Kidney epithelial cell (primary cell): Measurements from ENCODE around the gene MIB1. TPM values are rescaled to one million over a fixed set of nuclear protein-coding genes. Genes with fewer than 3 reads are reported as not detected.

Source experiments
- DNase-seq: peaks from one replicate; pipeline ENCODE4 v3.0.0-alpha.2; 2010; ENCODE audit warnings: low read depth
- H3K27me3 ChIP-seq: 2 replicates; pipeline ENCODE4 v1.6.0; 2011; ENCODE audit warnings: low read length; ENCODE audit not compliant: control insufficient read depth, insufficient read depth
- H3K36me3 ChIP-seq: 2 replicates; pipeline ENCODE4 v1.5.1; 2011; ENCODE audit warnings: low read length; ENCODE audit not compliant: control insufficient read depth, insufficient read depth
- H3K4me3 ChIP-seq: 2 replicates; pipeline ENCODE4 v1.5.1; 2011; ENCODE audit warnings: low read depth, mild to moderate bottlenecking, control low read depth, low read length
- CTCF ChIP-seq: IDR thresholded peaks from 2 replicates; pipeline ENCODE4 v1.5.1; 2011; ENCODE audit warnings: mild to moderate bottlenecking, moderate library complexity, low read length, control low read depth, inconsistent platforms; ENCODE audit not compliant: insufficient read depth, poor library complexity, severe bottlenecking
- total RNA-seq: library from RNA; depleted of rRNA; stranded (reverse); fragments of >200 nt; gene quantifications from 2 replicates; pipeline ENCODE4 v1.2.3, GENCODE V29; 2015

MIB1 gene
- total RNA-seq, 1 donor from 2014 or later = 46.7 TPM

GRCh38 chr18:21798126-21798525 lies 57.5 kb downstream of the MIB1 start:
- no peak for TF ChIP-seq CTCF
- Histone ChIP-seq H3K27me3 (no peaks in the 10 kb centered on the region), H3K36me3 (no peaks in the 10 kb centered on the region), H3K4me3 (no peak overlapping the region)
- DNase-seq = no peak

- H3K4me3 ChIP-seq = no peak overlapping the region
- DNase-seq = no peak
- no peaks in the 10 kb centered on the region for H3K36me3 ChIP-seq
- no peaks in the 10 kb centered on the region for H3K27me3 ChIP-seq
- no peak for TF ChIP-seq CTCF
Measured at GRCh38 chr18:21799721-21800120, 59.1 kb downstream of the MIB1 start.

- H3K4me3 ChIP-seq = no peak overlapping the region
- TF ChIP-seq CTCF = no peak
- no peaks in the 10 kb centered on the region for H3K36me3 ChIP-seq
- no peak for DNase-seq
- no peaks in the 10 kb centered on the region for H3K27me3 ChIP-seq
Measured at GRCh38 chr18:21803495-21803894, 62.9 kb downstream of the MIB1 start.

- H3K4me3 ChIP-seq = no peak overlapping the region
- H3K27me3 ChIP-seq = no peaks in the 10 kb centered on the region
- no peak for TF ChIP-seq CTCF
- no peak for DNase-seq
- peaks cover 1% of the 10 kb centered on the region for H3K36me3 ChIP-seq
Measured at GRCh38 chr18:21805771-21806366, 65.3 kb downstream of the MIB1 start.

- no peaks in the 10 kb centered on the region for H3K27me3 ChIP-seq
- DNase-seq = no peak
- peaks cover 1% of the 10 kb centered on the region for H3K36me3 ChIP-seq
Measured at GRCh38 chr18:21808185-21808584, 67.6 kb downstream of the MIB1 start.

More at GRCh38 chr18:21808185-21808584, 67.6 kb downstream of the MIB1 start:
- no peak overlapping the region for H3K4me3 ChIP-seq
- no peak for TF ChIP-seq CTCF
